ENCODE results near the gene RIPOR2.
"Not testable (repeated sequence)": the region's sequence is repeated elsewhere in the genome, so short reads cannot be mapped to it uniquely, and the experiment has no call there.

RIPOR2 gene

GRCh38 chr6:24925661-24926060, 10.1 kb downstream of the RIPOR2 start:
- no peak for DNase-seq

- DNase-seq: no peak
These were observed 11.0 kb downstream of the RIPOR2 start for GRCh38 chr6:24924580-24925356.

- DNase-seq: no peak
These were observed 11.8 kb downstream of the RIPOR2 start for GRCh38 chr6:24923885-24924401.

- no peak for DNase-seq
These were observed 12.9 kb downstream of the RIPOR2 start for GRCh38 chr6:24922814-24923213.

DNA sequence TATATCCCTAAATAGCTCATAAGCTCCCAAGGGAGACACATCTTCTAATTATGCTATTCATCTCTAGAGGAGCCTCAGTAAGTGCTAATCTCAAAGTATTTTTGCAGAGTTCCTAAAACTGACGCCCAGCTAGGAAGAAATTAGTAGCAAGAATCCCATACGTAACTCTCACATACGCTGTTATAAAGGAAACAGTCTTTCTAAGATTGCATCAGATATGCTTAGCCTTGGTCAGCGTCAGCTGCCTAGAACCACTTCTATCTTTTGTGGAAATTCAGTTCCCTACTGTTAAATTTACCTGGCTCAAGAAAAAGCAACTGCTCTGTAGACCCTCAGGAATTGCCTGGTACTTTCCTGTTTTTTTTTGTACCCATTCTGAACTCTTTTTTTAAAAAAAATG, 13.6 kb downstream of the RIPOR2 start:
- DNase-seq: no peak

GRCh38 chr6:24920136-24920535, 15.6 kb downstream of the RIPOR2 start:
- no peak for DNase-seq

DNA sequence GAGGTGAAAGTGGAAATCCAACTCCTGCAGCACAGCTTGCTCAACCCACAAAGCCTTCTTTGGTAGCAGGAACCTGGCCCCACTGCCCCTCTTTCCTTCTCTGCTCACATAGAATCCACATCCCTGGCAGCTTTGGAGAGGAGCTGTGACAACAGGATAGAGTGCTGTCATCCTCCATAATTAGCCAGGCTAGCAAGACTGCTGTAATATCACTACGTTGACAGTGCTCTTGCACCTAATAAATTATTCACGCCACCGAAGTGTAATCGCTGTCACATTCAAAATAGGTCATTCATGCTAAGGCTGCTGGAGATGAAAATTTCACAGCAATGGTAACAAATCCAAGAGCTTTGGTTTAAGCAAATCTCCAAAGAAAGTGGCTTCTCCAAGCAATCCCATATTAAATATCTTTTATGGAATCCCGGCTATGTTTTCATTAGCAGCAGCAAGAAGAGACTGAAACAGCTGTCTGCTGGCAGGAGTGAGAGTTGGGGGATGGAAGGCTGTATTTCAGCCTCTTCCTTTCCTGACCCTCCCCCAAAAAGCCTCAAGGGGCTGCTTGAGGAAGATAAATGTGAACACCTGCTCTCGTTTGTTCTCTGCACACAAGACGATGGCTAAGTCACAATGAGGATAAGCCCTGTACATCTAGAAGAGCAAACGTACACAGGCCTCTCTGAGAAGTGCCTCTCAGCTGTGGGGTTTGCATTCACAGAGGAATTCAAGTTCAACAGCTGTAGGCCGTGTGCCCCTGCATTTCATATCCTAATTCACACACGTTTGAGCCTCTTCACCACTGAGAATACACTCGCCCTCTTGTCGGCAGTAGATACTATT, 16.5 kb downstream of the RIPOR2 start:
- DNase-seq: peak; percentile 75

DNA sequence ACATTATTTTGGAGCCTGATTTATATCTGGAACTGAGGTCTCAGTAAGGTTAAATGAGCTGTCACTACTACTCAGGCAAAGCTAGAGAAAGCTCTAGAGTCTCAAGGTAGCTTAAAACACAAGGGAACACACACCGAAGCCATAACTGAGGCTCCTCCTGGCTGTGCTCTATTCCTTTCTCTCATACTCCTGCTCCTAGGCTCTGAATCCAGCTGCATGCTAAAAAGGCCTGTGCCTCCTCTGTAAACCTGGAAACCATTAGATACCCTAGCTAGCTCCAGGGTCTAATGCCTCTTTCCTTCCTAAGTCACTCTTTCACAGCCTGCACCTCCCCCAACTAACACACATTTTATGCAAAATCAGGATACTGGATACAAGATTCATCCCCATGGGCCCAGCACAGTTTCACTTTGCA, 17.1 kb downstream of the RIPOR2 start:
- no peak for DNase-seq

- no peak for DNase-seq
These were observed 19.3 kb downstream of the RIPOR2 start for GRCh38 chr6:24916496-24916895.

GRCh38 chr6:24915641-24916040, 20.1 kb downstream of the RIPOR2 start:
- DNase-seq: no peak

- DNase-seq: not testable (repeated sequence)
These were observed 21.7 kb downstream of the RIPOR2 start for GRCh38 chr6:24914082-24914481.

GRCh38 chr6:24911796-24912382, 23.9 kb downstream of the RIPOR2 start:
- DNase-seq: no peak

- peak; percentile 84 for DNase-seq
These were observed 24.6 kb downstream of the RIPOR2 start for GRCh38 chr6:24910961-24911725.

DNA sequence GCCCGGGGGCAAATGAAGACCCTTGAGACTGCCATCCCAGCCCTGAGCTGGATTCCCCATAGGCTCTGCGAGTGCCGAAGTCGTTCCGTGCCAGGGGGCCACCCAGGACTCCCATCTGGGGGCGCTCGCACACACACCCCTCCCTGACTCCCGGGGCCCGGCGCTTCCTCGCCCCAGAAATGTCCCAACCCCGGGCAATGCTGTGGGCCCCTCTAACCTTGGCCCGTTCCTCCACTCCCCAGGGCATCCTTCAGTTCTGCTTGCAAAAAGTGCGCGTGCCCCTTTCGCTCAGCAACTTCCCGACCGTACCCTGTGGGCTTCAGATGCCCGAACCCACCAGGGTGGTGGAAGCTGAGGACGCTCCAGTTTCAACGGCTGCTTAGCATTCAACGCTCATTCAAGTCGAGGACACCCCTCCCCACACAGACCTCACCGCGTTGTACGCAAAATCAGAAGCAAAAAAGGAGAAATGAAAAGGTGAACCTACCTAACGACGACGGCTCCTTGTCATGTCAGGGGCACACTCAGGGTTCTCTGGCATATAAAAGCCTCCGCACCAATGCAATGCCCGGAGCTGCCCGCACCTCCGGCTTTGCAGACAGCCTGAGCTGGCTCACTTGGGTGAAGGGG, 25.3 kb downstream of the RIPOR2 start:
- DNase-seq: peak; percentile 44

GRCh38 chr6:24909241-24910216, 26.2 kb downstream of the RIPOR2 start:
- DNase-seq: no peak

DNA sequence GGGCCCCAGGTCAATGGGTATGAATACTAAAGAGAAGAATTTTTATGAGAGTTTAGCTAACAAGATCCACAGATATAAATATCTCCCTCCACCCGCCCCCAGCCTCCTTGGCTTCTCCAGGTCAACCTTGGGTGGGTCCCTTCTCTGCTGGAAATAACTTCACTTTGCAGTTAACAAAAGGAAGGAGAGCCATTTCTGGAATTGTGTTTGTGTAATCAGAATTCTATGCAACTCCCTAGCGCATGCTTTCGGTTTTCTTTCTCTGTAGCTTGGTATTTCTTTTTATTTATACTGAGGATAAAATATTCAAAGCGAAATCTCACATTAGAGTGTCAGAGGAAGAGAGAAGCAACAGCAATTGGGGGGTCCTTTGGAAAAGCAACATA, 27.1 kb downstream of the RIPOR2 start:
- no peak for DNase-seq

- DNase-seq: no peak
These were observed 27.7 kb downstream of the RIPOR2 start for GRCh38 chr6:24907919-24908649.

GRCh38 chr6:24906314-24906713, 29.4 kb downstream of the RIPOR2 start:
- no peak for DNase-seq

DNA sequence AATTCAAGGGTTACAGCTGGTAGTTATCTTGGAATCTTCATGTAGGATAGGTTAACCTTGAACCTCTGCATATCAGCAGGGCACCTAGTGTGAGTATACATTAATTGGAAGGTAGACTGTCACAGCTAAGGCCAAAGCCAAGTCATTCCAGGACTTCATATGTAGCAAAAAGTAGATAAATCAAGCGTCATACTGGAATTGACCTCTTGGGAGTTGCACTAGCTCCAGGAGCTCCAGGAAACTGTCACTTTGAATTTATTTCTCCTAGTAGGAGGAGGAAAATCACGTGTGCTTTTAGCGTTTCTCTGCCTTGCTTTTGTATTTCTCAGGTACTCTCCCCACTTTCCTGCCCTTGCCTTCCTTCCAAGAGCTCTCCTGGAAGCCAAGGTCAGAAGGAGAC, 30.3 kb downstream of the RIPOR2 start:
- DNase-seq: no peak

- DNase-seq: no peak
These were observed 32.1 kb downstream of the RIPOR2 start for GRCh38 chr6:24903681-24904080.
